Medulla oblongata (tissue), 1 donor: Measurements from ENCODE around the gene CPLX3.

ENCODE experiments used
- DNase-seq: peaks from one replicate; pipeline ENCODE4 v3.0.0-alpha.2; 2015; ENCODE audit errors: extremely low spot score

The CPLX3 gene

GRCh38 chr15:74828835-74829234, 2.4 kb downstream of the CPLX3 start:
- no peak for DNase-seq

- no peak for DNase-seq
Measured at GRCh38 chr15:74829486-74829885, 3.1 kb downstream of the CPLX3 start.

- no peak for DNase-seq
Measured at GRCh38 chr15:74829991-74830390, 3.6 kb downstream of the CPLX3 start.

- DNase-seq, result peak; percentile 87
Measured at GRCh38 chr15:74830868-74831267, 4.4 kb downstream of the CPLX3 start.

- DNase-seq, result no peak
Measured at GRCh38 chr15:74831813-74832495, 5.5 kb downstream of the CPLX3 start.

- no peak for DNase-seq
Measured at GRCh38 chr15:74832826-74833225, 6.4 kb downstream of the CPLX3 start.

GRCh38 chr15:74833376-74834107, 7.1 kb downstream of the CPLX3 start:
- no peak for DNase-seq

GRCh38 chr15:74835312-74835823, 8.9 kb downstream of the CPLX3 start:
- DNase-seq, result peak; percentile 53

GRCh38 chr15:74836846-74837245, 10.4 kb downstream of the CPLX3 start:
- no peak for DNase-seq

- DNase-seq, result no peak
Measured at GRCh38 chr15:74837482-74838136, 11.2 kb downstream of the CPLX3 start.

GRCh38 chr15:74838137-74838516, 11.7 kb downstream of the CPLX3 start:
- DNase-seq, result no peak

GRCh38 chr15:74838746-74839525, 12.5 kb downstream of the CPLX3 start:
- DNase-seq, result no peak

GRCh38 chr15:74839526-74840395, 13.3 kb downstream of the CPLX3 start:
- DNase-seq, result no peak

GRCh38 chr15:74840851-74841775, 14.7 kb downstream of the CPLX3 start:
- no peak for DNase-seq

- no peak for DNase-seq
Measured at GRCh38 chr15:74841891-74842373, 15.5 kb downstream of the CPLX3 start.

- DNase-seq, result peak; percentile 95
Measured at GRCh38 chr15:74842581-74843444, 16.4 kb downstream of the CPLX3 start, which contains the start of gene ULK3. Gene ULK3 (minus strand): TSS chr15:74843156. CDS start chr15:74843105, 51 bp downstream.

- no peak for DNase-seq
Measured at GRCh38 chr15:74843445-74843828, 17.0 kb downstream of the CPLX3 start.

GRCh38 chr15:74843891-74844299, 17.5 kb downstream of the CPLX3 start:
- no peak for DNase-seq
